Motor neuron (in vitro differentiated cells): Measurements from ENCODE around the gene NAT10. TPM values are rescaled to one million over a fixed set of nuclear protein-coding genes. Genes with fewer than 3 reads are reported as not detected.
"Not testable (repeated sequence)": the region's sequence is repeated elsewhere in the genome, so short reads cannot be mapped to it uniquely, and the experiment has no call there.

Experiments used
- ATAC-seq, 8 experiments: fragments of 200-7000 bp; cut with Tn5 transposase; replicated peaks in 6 of 8; 2 replicates each; pipeline ENCODE4 v1.8.0; 2021; ENCODE audit warnings: mild to moderate bottlenecking in 8 of 8, moderate library complexity in 8 of 8
- H3K27ac ChIP-seq, 2 donors: fragments of 250-450 bp; sonication (Bioruptor Pico); 2 replicates each; pipeline ENCODE4 v1.9.0; 2021; ENCODE audit warnings: antibody characterized with exemption in 2 of 2, mild to moderate bottlenecking in 2 of 2, moderate library complexity in 1 of 2
- H3K4me1 ChIP-seq, 2 donors: fragments of 250-450 bp; sonication (Bioruptor Pico); replicated peaks in 1 of 2; 2 replicates each; pipeline ENCODE4 v1.6.1; 2021; ENCODE audit warnings: antibody characterized with exemption in 2 of 2, mild to moderate bottlenecking in 2 of 2, moderate library complexity in 1 of 2
- H3K4me3 ChIP-seq, 5 donors: fragments of 250-450 bp; sonication (Bioruptor Pico); 2 replicates each; pipeline ENCODE4 v1.9.0; 2021; ENCODE audit warnings: antibody characterized with exemption in 5 of 5, mild to moderate bottlenecking in 5 of 5, moderate library complexity in 4 of 5
- WGBS, 10 experiments: fragments of 450-650 bp; shearing (Covaris generic); methylation state at CpG; one replicate each; pipeline ENCODE4 v1.0.0; 2022; 5-methylcytosine and 5-hydroxymethylcytosine counted together
- in situ Hi-C, 9 experiments: fragments of 400-800 bp; cut with MboI; loops; one replicate each; pipeline ENCODE4 v1.15.0; 2021; ENCODE audit warnings: low sequenced_read_pairs in 9 of 9, low pct_unique_long_range_greater_than_20kb in 2 of 9; ENCODE audit not compliant: unreplicated experiment in 9 of 9
- total RNA-seq, 8 experiments: library from RNA; unstranded; fragments of 300-600 nt; gene quantifications; 2 replicates each; pipeline versions ENCODE4 v1.2.3 to v1.2.4, GENCODE V29; 2022

NAT10 gene
- total RNA-seq, result 10 to 100 TPM; 20.6 to 72.2 (median 30.8) TPM

DNA sequence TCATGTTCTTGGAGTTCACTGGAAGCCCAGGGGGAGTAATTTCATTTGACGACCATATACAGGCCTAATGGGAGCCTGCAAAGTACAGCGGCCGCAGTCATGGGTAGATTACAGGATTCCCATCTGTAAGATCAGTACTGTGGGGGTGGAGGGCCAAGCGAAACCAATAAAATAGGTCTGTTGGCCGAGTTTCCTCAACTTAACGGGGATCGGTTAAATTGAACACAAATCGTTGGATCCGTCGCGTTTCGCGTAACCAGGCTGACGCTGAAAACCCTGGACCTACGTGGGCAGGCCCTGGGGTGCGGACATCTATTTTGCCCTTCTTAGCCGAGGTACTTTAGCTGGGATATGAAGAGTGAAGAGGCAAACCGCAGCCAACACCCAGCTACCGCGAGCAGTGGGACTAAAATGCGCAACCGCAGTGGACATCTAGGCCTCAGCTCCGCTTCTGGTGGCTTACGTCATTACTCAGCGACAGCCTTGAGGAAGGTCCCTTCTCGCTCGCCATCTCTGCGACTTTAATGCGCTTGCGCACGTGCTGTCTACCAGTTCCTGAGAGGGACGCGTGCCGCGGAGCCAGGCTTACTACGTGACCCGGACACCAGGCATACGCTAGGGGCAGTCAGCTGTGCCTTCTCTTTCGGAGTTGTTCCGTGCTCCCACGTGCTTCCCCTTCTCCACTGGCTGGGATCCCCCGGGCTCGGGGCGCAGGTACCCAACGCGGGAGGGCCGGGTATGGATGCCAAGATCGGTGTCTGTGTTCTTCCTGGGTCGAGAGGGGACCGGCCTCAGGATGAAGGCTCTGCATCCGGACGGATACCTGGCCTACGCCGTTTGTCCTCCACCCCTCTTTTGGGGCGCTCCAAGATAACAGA is at the start of gene NAT10:
Gene NAT10, plus strand, starts transcription at position 551 of the 878 bp plus-strand sequence. CDS start 2,597 bp downstream, outside the sequence.
- peak; percentile 79 to 97 (median 96) for ATAC-seq
- peaks cover 7 to 12% of the 10 kb centered on the region in 2 donors for H3K4me1 ChIP-seq
- H3K4me3 ChIP-seq, result peak within 1 kb of the TSS; percentile 51 to 81 (median 65)
- in situ Hi-C loops, result no loop called here
- WGBS, 10 experiments, result 0 to 11% (median 1%) methylated on average over 3 to 38 of the region's 55 CpGs; no CpG with 5 or more reads in 1 of the 10 experiments
- peak within 1 kb of the TSS; percentile 82 to 86 for H3K27ac ChIP-seq

DNA sequence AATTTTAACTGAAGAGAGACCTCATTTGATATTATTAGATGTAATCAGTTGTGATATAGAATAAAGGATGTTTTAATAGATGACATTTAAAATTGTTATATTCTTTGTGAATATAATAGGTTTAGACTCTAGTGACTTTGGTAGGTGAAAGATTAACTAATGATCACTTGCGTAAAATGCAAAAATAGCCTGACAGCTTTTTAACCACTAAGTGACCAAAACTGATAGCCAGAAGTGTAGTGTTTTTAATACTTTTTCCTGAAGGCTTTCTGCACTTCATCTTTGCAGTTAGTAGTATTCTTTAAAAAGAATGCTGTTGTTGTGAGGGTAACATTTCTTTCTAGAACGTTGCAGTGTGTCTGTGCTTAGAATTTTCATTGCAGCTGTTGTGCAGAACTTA is 48.8 kb upstream of the NAT10 start:
- Histone ChIP-seq H3K4me3 (peak overlapping the region in 1 of 5 donors; percentile 4), H3K27ac (no peak overlapping the region), H3K4me1 (peaks cover 6 to 27% of the 10 kb centered on the region in 2 donors)
- ATAC-seq, result no peak
- in situ Hi-C loops, result no loop called here
- WGBS, 10 experiments, result 20 to 62% (median 47%) methylated on average over 1 to 2 of the region's 2 CpGs; no CpG with 5 or more reads in 2 of the 10 experiments

DNA sequence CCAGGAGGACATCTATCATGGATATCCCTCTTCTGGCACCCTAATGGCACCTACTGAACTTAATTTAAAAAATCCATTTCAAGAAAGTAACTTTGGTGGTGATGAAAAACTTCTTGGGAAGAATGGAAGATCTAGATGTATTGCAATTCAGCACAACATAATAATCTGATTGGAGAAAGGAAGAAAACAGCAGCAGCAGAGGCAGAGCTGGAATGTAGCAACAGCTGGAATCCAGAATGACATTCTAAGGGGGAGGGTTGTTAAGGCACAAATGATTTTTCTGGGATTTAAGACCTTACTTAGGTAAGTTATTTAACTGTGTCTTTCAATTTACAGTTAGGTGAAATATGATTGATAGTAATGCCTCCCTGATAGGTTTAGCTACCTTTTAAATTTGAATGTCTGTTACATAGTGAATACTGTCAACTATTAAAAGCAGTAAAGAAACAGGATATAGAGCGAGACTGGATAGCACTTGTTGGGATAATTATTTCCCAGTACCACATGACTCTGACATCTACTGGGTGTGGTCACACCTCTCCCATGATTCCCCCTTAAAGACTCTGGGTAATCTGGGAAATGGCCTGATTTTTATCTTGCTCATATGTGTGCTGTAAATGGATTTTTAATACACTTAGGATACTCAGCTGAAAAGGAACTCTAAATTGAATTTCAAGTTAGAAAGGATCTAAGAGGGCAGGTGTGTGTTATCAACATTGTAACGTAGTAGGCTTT is 42.2 kb upstream of the NAT10 start:
- no peak overlapping the region for H3K27ac ChIP-seq
- in situ Hi-C loops, result no loop called here

DNA sequence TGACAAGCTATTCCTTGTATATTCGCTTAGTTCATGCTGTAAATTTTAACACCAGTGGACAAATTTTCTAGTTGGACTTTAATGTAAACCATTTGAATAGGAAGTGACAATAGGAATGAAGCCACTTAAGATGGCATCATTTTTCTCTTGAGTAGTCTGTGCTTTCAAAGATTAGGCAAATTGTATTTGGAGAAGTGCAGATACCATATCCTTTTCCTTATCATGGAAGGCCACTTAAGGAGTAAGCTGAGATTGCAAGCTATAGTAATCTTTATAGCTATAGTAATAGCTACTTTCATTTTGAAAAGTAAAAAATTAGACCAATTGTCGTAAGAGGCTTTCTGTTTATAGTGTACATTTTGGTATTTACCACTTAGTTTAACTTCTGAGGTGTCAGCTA is 41.1 kb upstream of the NAT10 start:
- in situ Hi-C loops, result no loop called here

More for the DNA sequence above, 42.2 kb upstream of the NAT10 start:
- peak in 3 of 8 experiments; percentile 23 to 60 (median 30) for ATAC-seq
- Histone ChIP-seq H3K4me1 (peaks cover 0 to 2% of the 10 kb centered on the region in 2 donors), H3K4me3 (no peak overlapping the region)
- 20 to 100% (median 95%) methylated on average over 1 of the region's 2 CpGs; no CpG with 5 or more reads in 4 of the 10 experiments for WGBS, 10 experiments

DNA sequence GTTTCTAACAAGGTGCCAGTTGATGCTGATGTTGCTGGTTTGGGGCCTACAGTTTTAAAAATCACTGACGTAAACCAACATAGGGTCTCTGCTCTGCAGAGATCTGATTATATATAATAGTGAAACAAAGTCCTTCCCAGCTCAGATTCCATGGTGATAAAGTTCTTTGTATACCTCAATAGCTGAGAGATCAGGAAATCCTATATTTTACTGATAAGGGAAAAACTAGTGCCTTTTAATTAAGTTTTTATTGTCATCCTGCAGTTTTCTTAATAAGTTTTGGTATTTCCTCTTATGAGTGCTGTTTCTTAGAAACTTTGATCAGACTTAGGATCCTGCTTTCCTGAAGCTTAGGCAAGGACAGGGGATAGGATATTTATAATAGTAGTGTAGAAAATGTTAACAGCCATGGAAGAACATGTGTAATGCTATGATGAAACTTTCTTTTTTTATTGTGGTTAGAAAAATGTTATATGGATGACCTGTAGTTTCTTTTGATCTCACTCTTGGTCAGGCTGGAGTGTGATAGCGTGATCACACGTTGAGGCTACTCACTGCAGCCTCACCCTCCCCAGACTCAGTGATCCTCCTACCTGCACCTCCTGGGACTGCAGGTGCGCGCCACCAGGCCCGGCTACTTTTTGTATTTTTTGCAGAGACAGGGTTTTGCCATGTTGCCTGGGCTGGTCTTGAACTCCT is 39.8 kb upstream of the NAT10 start:
- no peak for ATAC-seq
- Histone ChIP-seq H3K27ac (no peak overlapping the region), H3K4me3 (no peak overlapping the region), H3K4me1 (peaks cover 0 to 2% of the 10 kb centered on the region in 2 donors)
- in situ Hi-C loops, result no loop called here
- WGBS, 10 experiments, result 92 to 100% (median 95%) methylated on average over 1 to 6 of the region's 6 CpGs; no CpG with 5 or more reads in 3 of the 10 experiments

More for the DNA sequence above, 41.1 kb upstream of the NAT10 start:
- WGBS, 10 experiments, result 80 to 100% (median 100%) methylated on average over 1 to 2 of the region's 2 CpGs; no CpG with 5 or more reads in 1 of the 10 experiments
- ATAC-seq, result no peak
- Histone ChIP-seq H3K4me3 (no peak overlapping the region), H3K4me1 (peaks cover 0 to 2% of the 10 kb centered on the region in 2 donors), H3K27ac (no peak overlapping the region)

DNA sequence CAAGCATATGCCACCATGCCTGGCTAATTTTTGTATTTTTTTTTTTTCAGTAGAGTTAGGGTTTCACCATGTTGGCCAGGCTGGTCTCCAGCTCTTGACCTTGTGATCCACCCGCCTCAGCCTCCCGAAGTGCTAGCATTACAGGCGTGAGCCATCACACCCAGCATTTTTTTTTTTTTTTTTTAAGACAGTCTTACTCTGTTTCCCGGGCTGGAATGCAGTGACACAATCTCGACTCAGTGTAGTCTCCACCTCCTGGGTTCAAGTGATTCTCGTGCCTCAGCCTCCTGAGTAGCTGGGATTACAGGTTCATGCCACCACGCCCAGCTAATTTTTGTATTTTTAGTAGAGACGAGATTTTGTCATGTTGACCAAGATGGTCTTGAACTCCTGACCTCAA is 38.7 kb upstream of the NAT10 start:
- 67 to 100% (median 82%) methylated on average over 3 to 8 of the region's 8 CpGs; no CpG with 5 or more reads in 5 of the 10 experiments for WGBS, 10 experiments
- H3K4me1 ChIP-seq, H3K4me3 ChIP-seq, in situ Hi-C loops, ATAC-seq, H3K27ac ChIP-seq: not testable (repeated sequence)

DNA sequence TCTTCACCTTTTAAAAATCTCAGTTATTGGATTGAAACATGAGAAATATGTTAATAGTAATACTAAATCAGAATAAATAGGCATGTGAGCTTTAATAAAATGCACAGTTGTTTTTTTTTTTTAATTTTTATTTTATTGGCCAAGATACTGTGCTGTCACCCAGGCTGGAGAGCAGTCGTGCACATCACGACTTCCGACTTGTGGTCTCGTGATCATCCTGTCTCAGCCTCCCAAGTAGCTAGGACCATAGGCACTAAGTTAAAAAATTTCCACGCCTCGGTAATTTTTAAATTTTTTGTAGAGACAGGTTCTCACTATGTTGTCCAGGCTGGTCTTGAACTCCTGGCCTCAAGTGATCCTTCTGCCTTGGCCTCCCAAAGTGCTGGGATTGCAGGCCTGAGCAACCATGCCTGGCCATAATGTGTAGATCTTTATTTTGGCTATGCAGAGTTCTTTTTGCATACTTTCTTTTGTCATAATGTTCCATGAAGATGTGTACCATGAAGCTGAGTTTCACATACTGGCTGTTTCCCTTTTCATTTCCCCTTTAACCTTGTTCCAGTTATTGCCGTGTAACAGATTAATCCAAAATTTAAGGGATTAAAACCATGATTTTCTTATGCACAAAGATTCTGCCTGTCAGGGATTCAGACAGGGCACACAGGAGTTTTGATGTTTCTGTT is 37.9 kb upstream of the NAT10 start:
- peaks cover 0 to 2% of the 10 kb centered on the region in 2 donors for H3K4me1 ChIP-seq
- ATAC-seq, result no peak
- in situ Hi-C loops, result no loop called here
- no peak overlapping the region for H3K27ac ChIP-seq
- WGBS, 10 experiments, result 80 to 100% (median 93%) methylated on average over 1 to 7 of the region's 7 CpGs
- no peak overlapping the region for H3K4me3 ChIP-seq

DNA sequence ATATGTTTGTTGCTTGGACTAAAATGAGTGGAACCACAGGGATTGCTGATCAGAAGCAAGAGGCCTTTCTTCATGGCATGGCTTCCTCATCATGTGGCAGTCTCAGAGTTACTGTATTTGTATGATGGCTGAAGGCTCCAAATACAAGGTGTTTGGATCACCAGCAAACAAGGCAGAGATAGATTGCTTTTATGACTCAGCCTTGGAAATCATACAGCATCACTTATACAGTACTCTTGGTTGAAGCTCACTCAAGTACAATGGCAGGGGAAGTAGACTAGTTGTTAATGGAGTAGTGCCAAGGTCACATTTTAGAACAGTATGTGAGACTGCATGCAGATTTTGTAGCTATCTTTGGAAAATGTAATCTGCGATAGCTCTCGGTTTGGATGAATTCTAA is 37.3 kb upstream of the NAT10 start:
- 44 to 100% (median 77%) methylated on average over 2 of the region's 2 CpGs; no CpG with 5 or more reads in 6 of the 10 experiments for WGBS, 10 experiments
- ATAC-seq, result peak in 7 of 8 experiments; percentile 10 to 82 (median 50)
- Histone ChIP-seq H3K4me1 (peaks cover 0 to 2% of the 10 kb centered on the region in 2 donors), H3K27ac (no peak overlapping the region), H3K4me3 (no peak overlapping the region)
- in situ Hi-C loops, result no loop called here

DNA sequence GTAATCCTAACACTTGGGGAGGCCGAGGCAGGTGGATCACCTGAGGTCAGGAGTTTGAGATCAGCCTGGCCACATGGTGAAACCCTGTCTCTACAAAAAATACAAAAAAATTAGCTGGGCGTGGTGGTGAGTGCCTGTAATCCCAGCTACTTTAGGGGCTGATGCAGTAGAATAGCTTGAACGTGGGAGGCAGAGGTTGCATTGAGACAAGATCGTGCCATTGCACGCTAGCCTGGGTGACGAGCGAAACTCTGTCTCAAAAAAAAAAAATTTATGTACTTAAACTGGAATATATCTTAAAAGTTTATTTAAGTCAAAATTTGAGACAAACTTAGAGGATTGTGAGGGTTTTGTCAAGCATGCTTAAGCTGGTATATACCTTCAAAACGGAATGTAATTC is 34.1 kb upstream of the NAT10 start:
- H3K4me1 ChIP-seq, H3K4me3 ChIP-seq, in situ Hi-C loops, H3K27ac ChIP-seq, ATAC-seq: not testable (repeated sequence)
- WGBS, 10 experiments, result 60 to 98% (median 94%) methylated on average over 1 to 8 of the region's 8 CpGs; no CpG with 5 or more reads in 1 of the 10 experiments

DNA sequence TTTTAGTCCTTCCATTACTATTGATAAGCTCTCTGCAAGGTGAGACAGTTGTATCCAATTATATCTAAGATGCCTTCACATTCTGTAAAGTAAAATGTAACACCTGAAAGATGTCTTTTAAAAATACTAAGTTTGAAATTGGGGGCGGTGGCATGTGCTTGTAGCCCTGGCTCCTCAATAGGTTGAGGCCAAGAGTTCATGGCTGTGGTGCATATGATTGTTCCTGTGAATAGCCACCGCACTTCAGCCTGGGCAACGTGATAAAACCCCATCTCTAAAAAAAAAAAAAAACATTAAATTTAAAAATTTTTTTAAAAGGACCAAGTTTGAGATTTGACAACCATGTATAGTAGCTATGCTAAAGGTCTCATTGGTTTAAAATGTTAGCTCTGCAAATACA is 33.4 kb upstream of the NAT10 start:
- WGBS, 10 experiments, result 60 to 100% (median 93%) methylated on average over 1 to 3 of the region's 3 CpGs; no CpG with 5 or more reads in 2 of the 10 experiments
- no peak for ATAC-seq
- Histone ChIP-seq H3K4me3 (no peak overlapping the region), H3K27ac (no peak overlapping the region), H3K4me1 (peaks cover 0 to 2% of the 10 kb centered on the region in 2 donors)
- in situ Hi-C loops, result no loop called here

DNA sequence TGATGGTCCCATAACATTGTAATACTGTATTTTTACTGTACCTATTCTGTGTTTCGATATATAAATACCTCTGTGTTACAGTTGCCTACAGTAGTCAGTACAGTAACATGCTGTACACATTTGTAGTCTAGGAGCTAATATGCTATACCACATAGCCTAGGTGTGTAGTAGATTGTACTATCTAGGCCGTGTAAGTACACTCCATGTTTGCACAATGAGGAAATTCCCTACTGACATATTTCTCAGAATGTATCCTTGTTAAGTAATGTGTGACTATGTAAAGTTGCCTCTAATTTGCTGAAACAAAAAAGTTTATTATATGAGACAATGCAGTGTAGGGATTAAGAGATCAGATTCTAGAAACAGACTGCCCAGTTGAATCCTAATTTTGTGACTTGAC is 32.6 kb upstream of the NAT10 start:
- Histone ChIP-seq H3K27ac (no peak overlapping the region), H3K4me1 (peaks cover 0 to 2% of the 10 kb centered on the region in 2 donors), H3K4me3 (no peak overlapping the region)
- 84 to 100% (median 100%) methylated on average over 1 to 2 of the region's 2 CpGs; no CpG with 5 or more reads in 3 of the 10 experiments for WGBS, 10 experiments
- no peak for ATAC-seq
- in situ Hi-C loops, result no loop called here

DNA sequence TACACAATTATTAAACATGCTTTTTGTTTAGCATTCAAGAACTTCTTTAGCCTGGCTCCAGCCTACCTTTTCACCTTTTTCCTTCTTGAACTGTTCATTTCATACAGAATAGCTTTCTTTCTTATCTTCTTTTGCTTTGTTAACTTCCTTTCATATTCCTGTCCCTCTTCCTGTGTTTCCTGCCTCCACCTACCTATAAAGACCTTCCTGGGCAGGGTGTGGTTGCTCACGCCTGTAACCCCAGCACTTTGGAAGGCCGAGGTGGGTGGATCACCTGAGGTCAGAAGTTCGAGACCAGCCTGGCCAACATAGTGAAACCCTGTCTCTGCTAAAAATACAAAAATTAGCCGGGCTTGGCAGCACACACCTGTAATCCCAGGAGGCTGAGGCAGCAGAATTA is 31.0 kb upstream of the NAT10 start:
- no peak overlapping the region for H3K4me3 ChIP-seq
- no peaks in the 10 kb centered on the region for H3K4me1 ChIP-seq
- WGBS, 10 experiments, result 45 to 100% (median 93%) methylated on average over 1 to 4 of the region's 4 CpGs; no CpG with 5 or more reads in 3 of the 10 experiments
- ATAC-seq, result no peak
- in situ Hi-C loops, result no loop called here
- no peak overlapping the region for H3K27ac ChIP-seq
